ENCODE data around the gene BUD23. TPM values are rescaled to one million over a fixed set of nuclear protein-coding genes. Genes with fewer than 3 reads are reported as not detected.

Gene BUD23
- total and polyA plus RNA-seq, 2 experiments from 2014 or later = 36.2 to 98.5 TPM

DNA sequence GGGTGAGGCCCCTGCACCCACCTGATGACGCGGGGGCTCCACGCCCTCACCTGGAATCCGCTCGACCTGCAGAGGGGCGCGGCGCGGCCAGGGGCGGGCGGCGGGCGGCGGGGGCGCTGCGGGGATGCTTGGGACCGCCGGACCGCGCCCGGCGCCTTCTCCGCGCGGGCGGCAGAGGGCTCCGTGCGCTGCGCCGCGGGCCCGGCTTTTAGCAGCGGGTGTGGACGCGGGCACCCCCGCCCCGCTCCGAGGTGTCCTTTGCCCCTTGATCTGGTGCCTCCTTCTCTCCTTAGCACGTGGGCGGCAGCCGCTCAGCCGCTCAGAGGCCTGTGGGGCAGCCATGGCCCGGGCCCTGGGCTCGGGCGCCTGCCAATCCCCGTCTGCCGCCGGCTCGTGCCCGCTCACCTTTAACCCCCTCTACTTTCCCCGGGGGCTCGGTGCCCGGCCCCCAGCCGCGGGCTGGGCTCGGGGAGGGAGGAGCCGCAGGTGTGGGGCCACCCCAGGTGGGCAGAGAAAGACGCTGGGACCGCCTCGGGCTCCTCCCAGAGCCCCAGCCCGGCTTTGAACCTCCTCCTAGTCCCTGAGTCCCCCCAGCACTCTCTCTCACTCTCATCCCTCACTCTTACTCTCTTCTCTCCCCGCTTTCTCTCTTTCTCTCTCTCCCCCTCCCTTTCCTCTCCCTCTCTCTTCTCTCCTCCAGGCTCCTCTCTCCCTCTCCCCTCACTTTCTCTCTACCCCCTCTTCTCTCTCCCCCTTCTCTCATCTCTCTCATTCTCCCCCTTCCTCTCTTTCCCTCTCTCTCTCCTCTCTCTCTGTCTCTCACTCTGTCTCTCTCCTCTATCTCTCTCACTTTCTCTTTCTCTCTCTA is 35.4 kb upstream of the BUD23 start:
- Histone ChIP-seq H3K27me3 (replicated peaks; ENCODE audit: insufficient read depth) (peaks cover 38% of the 10 kb centered on the region), H3K4me2 (ENCODE audit: unreplicated experiment) (peak overlapping the region; percentile 47), H4K20me1 (ENCODE audit: insufficient read depth) (no peaks in the 10 kb centered on the region), H3K27ac (no peak overlapping the region), H2AFZ (peak overlapping the region; percentile 78), H3K79me2 (ENCODE audit: insufficient read depth) (no peaks in the 10 kb centered on the region), H3K9me3 (ENCODE audit: low read depth) (no peaks in the 10 kb centered on the region), H3K9ac (no peak overlapping the region), H3K36me3 (ENCODE audit: low read depth) (no peaks in the 10 kb centered on the region), H3F3A (ENCODE audit: insufficient read depth) (no peaks in the 10 kb centered on the region), H3K4me3 (peak overlapping the region; percentile 57), H3K9me2 (ENCODE audit: insufficient read depth) (no peaks in the 10 kb centered on the region), H3K4me1 (ENCODE audit: insufficient read depth) (no peaks in the 10 kb centered on the region)
- 0 to 1% methylated on average over 17 to 50 of the region's 62 CpGs for WGBS, 2 experiments (ENCODE audit: low coverage in 1 of 2, low lambda C conversion rate in 2 of 2, missing lambda C conversion rate in 2 of 2)
- DNase-seq = peak; percentile 48
- TF ChIP-seq EZH2phosphoT487 (IDR thresholded peaks at IDR 0.05; ENCODE audit: insufficient read depth, low read depth) (0 out of 2 replicates have a peak, but pooled peaks have one; percentile 44), EZH2 (IDR thresholded peaks at IDR 0.05; ENCODE audit: insufficient read depth, poor library complexity, severe bottlenecking) (peak; percentile 87)
- in situ Hi-C loops (cut with MboI) = no loop called here

DNA sequence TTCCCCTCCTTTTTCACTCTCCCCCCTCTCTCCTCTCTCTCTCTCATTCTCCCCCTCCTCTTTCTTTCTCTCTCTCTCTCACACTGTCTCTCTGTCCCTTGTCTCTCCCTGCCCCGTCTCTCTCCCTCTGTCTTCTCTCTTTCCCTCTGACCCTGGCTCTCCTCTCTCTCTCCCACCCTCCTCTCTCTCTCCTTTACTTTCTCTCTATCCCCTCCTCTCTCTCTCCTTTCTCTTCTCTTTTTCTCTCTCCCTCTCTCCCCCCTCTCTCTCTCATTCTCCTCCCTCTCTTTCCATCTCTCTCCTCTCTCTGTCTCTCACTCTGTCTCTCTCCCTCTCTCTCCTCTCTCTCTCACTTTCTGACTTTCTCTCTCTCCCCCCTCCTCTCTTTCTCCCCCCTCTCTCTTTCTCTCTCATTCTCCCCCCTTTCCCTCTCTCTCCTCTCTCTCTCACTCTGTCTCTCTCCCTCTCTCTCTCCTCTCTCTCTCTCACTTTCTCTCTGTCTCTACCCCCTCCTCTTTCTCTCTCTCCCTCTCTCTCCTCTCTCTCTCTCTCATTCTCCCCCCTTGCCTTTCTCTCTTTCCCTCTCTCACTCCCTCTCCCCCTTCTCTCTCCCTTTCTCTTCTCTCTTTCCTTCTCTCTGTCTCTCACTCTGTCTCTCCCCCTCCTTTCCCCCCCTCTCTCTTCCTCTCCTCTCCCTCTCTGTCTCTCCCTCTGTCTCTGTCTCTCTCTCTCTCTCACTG is 34.6 kb upstream of the BUD23 start:
- H3K27me3 ChIP-seq (replicated peaks; ENCODE audit: insufficient read depth) = peaks cover 37% of the 10 kb centered on the region

DNA sequence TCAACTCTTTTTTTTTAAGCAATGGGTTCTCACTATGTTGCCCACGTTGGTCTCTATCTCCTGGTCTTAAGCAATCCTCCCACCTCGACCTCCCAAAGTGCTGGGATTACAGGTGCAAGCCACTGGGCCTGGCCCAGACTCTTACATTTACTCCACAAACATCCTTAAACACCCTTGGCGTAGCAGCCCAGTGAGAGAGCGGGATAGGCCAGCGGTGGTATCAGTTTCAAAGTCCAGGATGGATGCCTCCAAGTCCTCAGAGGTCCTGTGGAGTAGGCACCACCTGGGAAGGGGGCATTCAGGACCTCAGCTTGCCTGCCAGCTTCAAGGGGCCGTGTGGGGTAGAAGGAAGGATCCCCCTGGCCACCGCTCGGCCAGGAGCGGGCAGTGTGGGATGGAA is 33.8 kb upstream of the BUD23 start:
- no peaks in the 10 kb centered on the region for H3F3A ChIP-seq (ENCODE audit: insufficient read depth)
- 54 to 57% methylated on average over 9 of the region's 9 CpGs for WGBS, 2 experiments (ENCODE audit: low coverage in 1 of 2, low lambda C conversion rate in 2 of 2, missing lambda C conversion rate in 2 of 2)
- no peak for DNase-seq
- H3K4me1 ChIP-seq (ENCODE audit: insufficient read depth) = no peaks in the 10 kb centered on the region
- no peaks in the 10 kb centered on the region for H3K9me2 ChIP-seq (ENCODE audit: insufficient read depth)
- in situ Hi-C loops (cut with MboI) = no loop called here
- H2AFZ ChIP-seq = no peak overlapping the region
- H3K9ac ChIP-seq = no peak overlapping the region
- no peaks in the 10 kb centered on the region for H3K79me2 ChIP-seq (ENCODE audit: insufficient read depth)
- H3K4me3 ChIP-seq = no peak overlapping the region
- H3K36me3 ChIP-seq (ENCODE audit: low read depth) = no peaks in the 10 kb centered on the region
- H3K9me3 ChIP-seq (ENCODE audit: low read depth) = no peaks in the 10 kb centered on the region
- H3K27me3 ChIP-seq (replicated peaks; ENCODE audit: insufficient read depth) = peaks cover 30% of the 10 kb centered on the region
- H3K27ac ChIP-seq = no peak overlapping the region
- TF ChIP-seq EZH2phosphoT487 (IDR thresholded peaks at IDR 0.05; ENCODE audit: insufficient read depth, low read depth) (no peak), EZH2 (IDR thresholded peaks at IDR 0.05; ENCODE audit: insufficient read depth, poor library complexity, severe bottlenecking) (no peak)
- H4K20me1 ChIP-seq (ENCODE audit: insufficient read depth) = no peaks in the 10 kb centered on the region
- no peak overlapping the region for H3K4me2 ChIP-seq (ENCODE audit: unreplicated experiment)

More for the DNA sequence above, 34.6 kb upstream of the BUD23 start:
- H3K9ac ChIP-seq = no peak overlapping the region
- no peaks in the 10 kb centered on the region for H3K9me2 ChIP-seq (ENCODE audit: insufficient read depth)
- H3K4me1 ChIP-seq (ENCODE audit: insufficient read depth) = no peaks in the 10 kb centered on the region
- in situ Hi-C loops (cut with MboI) = no loop called here
- no peak overlapping the region for H3K4me3 ChIP-seq
- H3K9me3 ChIP-seq (ENCODE audit: low read depth) = no peaks in the 10 kb centered on the region
- no peaks in the 10 kb centered on the region for H3K79me2 ChIP-seq (ENCODE audit: insufficient read depth)
- H4K20me1 ChIP-seq (ENCODE audit: insufficient read depth) = no peaks in the 10 kb centered on the region
- no peak for TF ChIP-seq EZH2phosphoT487 (IDR thresholded peaks at IDR 0.05; ENCODE audit: insufficient read depth, low read depth)
- no peak for TF ChIP-seq EZH2 (IDR thresholded peaks at IDR 0.05; ENCODE audit: insufficient read depth, poor library complexity, severe bottlenecking)
- H3K27ac ChIP-seq = no peak overlapping the region
- no peak for DNase-seq
- 53% methylated on average over 1 of the region's 1 CpG; no CpG with 5 or more reads in 1 of the 2 experiments for WGBS, 2 experiments (ENCODE audit: low coverage in 1 of 2, low lambda C conversion rate in 2 of 2, missing lambda C conversion rate in 2 of 2)
- no peak overlapping the region for H2AFZ ChIP-seq
- no peak overlapping the region for H3K4me2 ChIP-seq (ENCODE audit: unreplicated experiment)
- no peaks in the 10 kb centered on the region for H3K36me3 ChIP-seq (ENCODE audit: low read depth)
- H3F3A ChIP-seq (ENCODE audit: insufficient read depth) = no peaks in the 10 kb centered on the region

DNA sequence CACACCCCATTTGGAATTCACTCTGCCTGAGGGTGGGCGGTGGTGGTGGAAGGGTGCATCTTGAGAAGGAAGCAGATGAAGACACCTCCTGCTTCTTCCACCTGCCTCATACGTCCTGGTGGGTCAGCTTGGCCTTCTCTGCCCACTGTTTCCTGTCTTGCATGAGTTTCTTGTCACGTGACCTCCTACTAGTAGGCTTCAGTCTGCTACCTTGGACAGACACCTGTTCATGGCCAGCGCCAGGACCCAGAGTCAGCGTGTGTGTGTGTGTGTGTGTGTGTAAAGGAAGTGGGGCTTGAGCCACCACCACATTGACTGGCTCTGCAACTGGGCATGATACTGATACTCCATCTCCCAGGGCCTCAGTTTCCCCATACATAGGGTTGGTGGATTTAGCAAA is 32.9 kb upstream of the BUD23 start:
- 48 to 59% methylated on average over 5 of the region's 5 CpGs for WGBS, 2 experiments (ENCODE audit: low coverage in 1 of 2, low lambda C conversion rate in 2 of 2, missing lambda C conversion rate in 2 of 2)
- no peak for TF ChIP-seq EZH2phosphoT487 (IDR thresholded peaks at IDR 0.05; ENCODE audit: insufficient read depth, low read depth)
- no peak for TF ChIP-seq EZH2 (IDR thresholded peaks at IDR 0.05; ENCODE audit: insufficient read depth, poor library complexity, severe bottlenecking)
- H3K27me3 ChIP-seq (replicated peaks; ENCODE audit: insufficient read depth) = peaks cover 25% of the 10 kb centered on the region

More for the DNA sequence above, 32.9 kb upstream of the BUD23 start:
- Histone ChIP-seq H3K27ac (no peak overlapping the region), H3K9ac (no peak overlapping the region), H3K9me2 (ENCODE audit: insufficient read depth) (no peaks in the 10 kb centered on the region), H3K4me3 (no peak overlapping the region), H3K79me2 (ENCODE audit: insufficient read depth) (no peaks in the 10 kb centered on the region), H3F3A (ENCODE audit: insufficient read depth) (no peaks in the 10 kb centered on the region), H3K4me1 (ENCODE audit: insufficient read depth) (no peaks in the 10 kb centered on the region), H4K20me1 (ENCODE audit: insufficient read depth) (no peaks in the 10 kb centered on the region), H3K36me3 (ENCODE audit: low read depth) (no peaks in the 10 kb centered on the region), H3K9me3 (ENCODE audit: low read depth) (no peaks in the 10 kb centered on the region), H3K4me2 (ENCODE audit: unreplicated experiment) (no peak overlapping the region), H2AFZ (no peak overlapping the region)
- DNase-seq = no peak
- in situ Hi-C loops (cut with MboI) = no loop called here

All from GM23248 (cell line).